CD1c-positive myeloid dendritic cell (primary cell): ENCODE data around the gene MCHR2.

Experiments used
- DNase-seq: peaks from one replicate; pipeline ENCODE4 v3.0.0-alpha.2; 2016; ENCODE audit errors: extremely low spot score

MCHR2 gene

GRCh38 chr6:99905209-99906106 is 88.6 kb downstream of the MCHR2 start:
- DNase-seq = peak; percentile 12

GRCh38 chr6:99901596-99902384 is 92.2 kb downstream of the MCHR2 start:
- DNase-seq = no peak

GRCh38 chr6:99894815-99895214 is 99.2 kb downstream of the MCHR2 start:
- DNase-seq = no peak

- DNase-seq = no peak
Measured at GRCh38 chr6:99887066-99887465, 107.0 kb downstream of the MCHR2 start.

GRCh38 chr6:99885051-99885450 is 109.0 kb downstream of the MCHR2 start:
- no peak for DNase-seq

- no peak for DNase-seq
Measured at GRCh38 chr6:99882128-99882702, 111.8 kb downstream of the MCHR2 start.

GRCh38 chr6:99879431-99879830 is 114.6 kb downstream of the MCHR2 start:
- DNase-seq = no peak

GRCh38 chr6:99875068-99875467 is 119.0 kb downstream of the MCHR2 start:
- no peak for DNase-seq

- DNase-seq = no peak
Measured at GRCh38 chr6:99873084-99873483, 120.9 kb downstream of the MCHR2 start.

GRCh38 chr6:99871641-99872040 is 122.4 kb downstream of the MCHR2 start:
- no peak for DNase-seq
